Activated naive CD4-positive, alpha-beta T cell treated with anti-CD3 and anti-CD28 coated beads for 36 hours (primary cell): ENCODE results near the gene SIK3. TPM values are rescaled to one million over a fixed set of nuclear protein-coding genes. Genes with fewer than 3 reads are reported as not detected.
"Not testable (repeated sequence)": the region's sequence is repeated elsewhere in the genome, so short reads cannot be mapped to it uniquely, and the experiment has no call there.

Experiments used
- CTCF ChIA-PET: fragments of 350-600 bp; sonication (Branson Sonifier 250); formaldehyde crosslinking; loops from one replicate; lab custom pipeline; 2021; ENCODE audit warnings: antibody characterized with exemption; lab: Charles Lee
- DNase-seq: peaks from one replicate; pipeline ENCODE4 v3.0.0-alpha.2; 2020
- H3K27ac Mint-ChIP-seq: one replicate; pipeline ENCODE4 v1.8.0; 2021; ENCODE audit warnings: mild to moderate bottlenecking, mixed read lengths
- H3K27me3 Mint-ChIP-seq: one replicate; pipeline ENCODE4 v1.8.0; 2021; ENCODE audit warnings: low read depth, mixed read lengths
- H3K36me3 Mint-ChIP-seq: one replicate; pipeline ENCODE4 v1.8.0; 2021; ENCODE audit warnings: low read depth, mixed read lengths
- H3K4me1 Mint-ChIP-seq: one replicate; pipeline ENCODE4 v1.8.0; 2021; ENCODE audit warnings: low read depth, mixed read lengths
- H3K4me3 Mint-ChIP-seq: one replicate; pipeline ENCODE4 v1.8.0; 2021; ENCODE audit warnings: mild to moderate bottlenecking, moderate library complexity, mixed read lengths
- H3K9me3 Mint-ChIP-seq: one replicate; pipeline ENCODE4 v1.8.0; 2021; ENCODE audit warnings: mixed read lengths
- intact Hi-C: fragments of 100-400 bp; cut with micrococcal nuclease; formaldehyde crosslinking; loops from one replicate; pipeline ENCODE4 v1.15.1; 2023
- total RNA-seq, 2 experiments: library from RNA; stranded (reverse); gene quantifications; one replicate each; pipeline ENCODE4 v1.2.3, GENCODE V29; 2021

The SIK3 gene
- total RNA-seq: 10 to 100 TPM; 13.8 to 15.7 TPM

DNA sequence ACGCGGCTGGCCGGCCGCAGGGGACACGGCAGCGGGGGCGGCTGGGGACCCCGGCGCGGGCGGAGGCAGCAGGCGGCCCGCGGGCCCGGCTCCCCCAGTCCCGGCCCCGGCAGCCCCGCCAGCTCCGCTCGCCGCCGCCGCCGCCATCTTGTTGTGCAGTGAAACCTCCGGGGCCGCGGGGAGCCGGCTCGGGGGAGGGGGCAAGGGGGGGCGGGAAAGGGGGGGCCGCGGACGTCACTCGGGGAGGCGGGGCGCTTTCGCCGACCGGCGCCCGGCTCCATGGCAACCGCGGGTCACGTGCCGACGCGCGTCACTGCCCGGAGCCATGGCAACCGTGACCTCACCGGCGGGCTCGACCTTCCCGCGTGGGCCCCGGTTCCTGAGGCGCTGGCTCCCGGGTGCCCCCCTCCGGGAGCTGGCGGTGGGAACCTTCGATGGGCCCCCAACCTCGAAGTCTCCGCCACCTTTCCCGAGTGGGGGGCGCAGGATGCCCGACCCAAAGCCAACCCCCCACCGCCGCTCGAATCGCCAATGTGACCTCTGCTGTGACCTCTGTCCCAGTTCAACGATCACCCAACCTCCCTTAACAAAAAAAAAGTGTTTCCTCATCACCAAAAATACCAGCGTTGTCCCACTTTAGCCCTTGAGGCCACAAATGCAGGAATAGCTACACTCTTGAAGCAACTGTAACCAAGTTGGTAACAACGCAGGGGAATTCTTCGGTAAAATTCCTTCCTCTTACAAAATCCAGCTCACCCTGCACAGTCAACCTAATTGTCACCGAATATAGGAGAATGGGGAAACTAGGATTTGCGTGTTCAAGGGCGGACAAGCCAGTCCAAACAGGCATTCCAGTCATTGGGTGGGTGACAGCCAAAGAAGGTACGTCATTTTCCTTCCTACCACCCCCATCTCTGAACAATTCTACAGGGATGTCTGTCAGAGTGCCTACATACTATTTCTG lies at the start of gene SIK3:
SIK3 (minus strand) TSS at position 160 of the 964 bp plus-strand sequence; CDS start at position 147, 13 bp downstream.
- Mint-ChIP-seq H3K4me3 (peak within 1 kb of the TSS; percentile 97), H3K36me3 (no peaks in the 10 kb centered on the region), H3K4me1 (peaks cover 47% of the 10 kb centered on the region), H3K27ac (peak within 1 kb of the TSS; percentile 89), H3K9me3 (no peaks in the 10 kb centered on the region), H3K27me3 (no peaks in the 10 kb centered on the region)
- intact Hi-C loops: loop anchor here (1.0 to 10.0 kb wide), 5 partner anchors 218 to 1126 kb away; partner anchors contain the start of genes BUD13, JAML and ZPR1
- DNase-seq: peak; percentile 90
- CTCF ChIA-PET: interaction anchor here (0.7 to 2.8 kb wide), 15 partner anchors 16 to 360 kb away, joined by 3 to 11 read pairs (median 4); partner anchors contain the start of gene APOA5

DNA sequence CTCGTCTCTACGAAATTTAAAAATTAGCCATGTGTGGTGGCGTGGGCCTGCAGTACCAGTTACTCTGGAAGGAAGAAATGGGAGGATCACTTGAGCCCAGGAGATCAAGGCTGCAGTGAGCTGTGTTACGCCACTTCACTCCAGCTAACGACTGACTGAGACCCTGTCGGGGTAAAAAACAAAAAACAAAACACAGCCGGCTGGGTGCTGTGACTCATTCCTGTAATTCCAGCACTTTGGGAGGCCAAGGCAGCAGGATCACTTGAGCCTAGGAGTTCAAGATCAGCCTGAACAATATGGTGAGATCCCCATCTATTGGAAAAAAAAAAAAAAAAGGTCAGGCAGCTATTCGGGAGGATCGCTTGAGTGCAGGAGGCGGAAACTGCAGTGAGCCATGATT lies 48.3 kb upstream of the SIK3 start:
- no peak overlapping the region for H3K27ac Mint-ChIP-seq
- H3K27me3 Mint-ChIP-seq: no peaks in the 10 kb centered on the region
- DNase-seq: no peak
- H3K36me3 Mint-ChIP-seq: peaks cover 14% of the 10 kb centered on the region
- CTCF ChIA-PET: interaction anchor here (0.6 to 2.9 kb wide), 3 partner anchors 34 to 356 kb away, joined by 3 to 13 read pairs (median 3); partner anchors contain the start of gene APOA5
- H3K4me1 Mint-ChIP-seq: peaks cover 45% of the 10 kb centered on the region
- intact Hi-C loops: loop anchor here (10.0 kb wide), 1 partner anchor 178 kb away; the partner anchor contains the start of gene CEP164
- H3K9me3 Mint-ChIP-seq: no peaks in the 10 kb centered on the region
- peak overlapping the region; percentile 95 for H3K4me3 Mint-ChIP-seq

DNA sequence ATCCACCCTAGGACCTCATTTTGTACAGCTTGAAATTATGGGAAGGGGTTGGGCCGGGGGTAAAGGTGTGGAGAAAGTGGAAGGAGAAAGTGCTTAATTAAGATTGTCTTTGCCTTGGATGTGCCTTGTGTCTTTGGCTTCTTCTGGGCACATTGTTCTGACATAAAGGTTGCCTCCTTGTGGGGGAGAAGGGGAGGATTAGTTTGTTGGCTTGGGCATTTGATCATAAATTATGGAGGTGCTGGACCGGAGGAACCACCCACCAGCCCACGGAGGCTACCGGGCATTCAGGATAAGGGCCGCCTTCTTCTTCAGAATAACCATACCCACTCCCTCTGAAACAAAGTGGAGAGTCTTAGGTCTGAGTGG lies 47.1 kb upstream of the SIK3 start:
- H3K27ac Mint-ChIP-seq: peak overlapping the region; percentile 90
- DNase-seq: peak; percentile 15
- intact Hi-C loops: loop anchor here (10.0 kb wide), 1 partner anchor 179 kb away; the partner anchor contains the start of gene CEP164
- H3K9me3 Mint-ChIP-seq: no peaks in the 10 kb centered on the region
- H3K36me3 Mint-ChIP-seq: peaks cover 14% of the 10 kb centered on the region
- H3K4me1 Mint-ChIP-seq: peaks cover 40% of the 10 kb centered on the region
- peak overlapping the region; percentile 95 for H3K4me3 Mint-ChIP-seq
- CTCF ChIA-PET: interaction anchor here (1.0 to 2.0 kb wide), 5 partner anchors 11 to 85 kb away, joined by 5 to 6 read pairs (median 5); no protein-coding TSS in a partner anchor
- H3K27me3 Mint-ChIP-seq: no peaks in the 10 kb centered on the region

DNA sequence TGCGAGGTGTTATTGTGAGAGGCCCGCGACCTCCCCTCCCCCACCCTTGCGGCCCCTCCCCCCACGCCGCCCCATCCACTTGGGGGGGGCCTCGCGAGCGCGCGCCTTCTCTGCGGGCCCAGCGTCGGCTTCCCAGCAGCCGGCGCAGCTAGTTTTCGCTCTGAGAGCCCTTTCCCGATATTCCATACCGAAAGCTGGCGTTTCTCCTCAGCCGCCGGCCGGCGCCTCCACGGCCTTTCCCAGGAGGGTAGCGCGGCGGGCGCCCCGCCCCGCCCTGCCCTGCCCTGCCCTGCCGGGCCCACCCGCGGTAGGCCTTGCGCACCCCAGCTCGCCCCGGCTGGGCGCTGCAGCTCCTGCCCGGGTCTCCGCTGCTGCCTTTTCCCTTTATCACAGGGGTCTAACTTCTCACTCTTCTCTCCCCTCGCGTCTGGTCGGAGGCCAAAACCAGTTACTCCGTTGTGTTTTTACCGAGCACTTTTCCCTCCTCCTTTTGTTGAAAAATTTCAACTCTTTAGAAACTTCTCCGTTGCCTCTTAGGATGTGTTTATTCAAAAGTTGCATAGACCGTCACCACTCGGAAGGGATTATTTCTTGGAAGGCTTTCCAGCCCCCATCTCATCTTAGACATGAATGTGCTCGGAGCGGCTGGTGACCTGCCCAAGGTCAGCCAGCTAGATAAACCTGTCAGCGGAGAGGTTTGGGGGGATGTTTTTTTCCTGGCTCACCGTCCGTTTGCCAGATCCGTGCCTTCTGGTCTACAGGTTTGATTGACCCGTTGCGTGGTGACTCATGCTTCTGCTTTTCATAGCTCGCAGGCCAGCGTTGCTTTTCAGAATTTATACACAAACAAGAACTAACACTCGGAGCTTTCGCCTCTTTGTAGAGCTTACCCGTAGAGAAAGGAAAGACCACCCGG lies 46.5 kb upstream of the SIK3 start:
- CTCF ChIA-PET: interaction anchor here (0.7 to 2.7 kb wide), 11 partner anchors 12 to 309 kb away, joined by 3 to 6 read pairs (median 5); partner anchors contain the start of gene PCSK7
- Mint-ChIP-seq H3K9me3 (no peaks in the 10 kb centered on the region), H3K4me3 (peak overlapping the region; percentile 95), H3K4me1 (peaks cover 39% of the 10 kb centered on the region), H3K36me3 (peaks cover 14% of the 10 kb centered on the region), H3K27ac (peak overlapping the region; percentile 90), H3K27me3 (no peaks in the 10 kb centered on the region)
- intact Hi-C loops: loop anchor here (1.0 to 10.0 kb wide), 4 partner anchors 34 to 371 kb away; partner anchors contain the start of genes CEP164 and SIDT2
- DNase-seq: peak; percentile 48

DNA sequence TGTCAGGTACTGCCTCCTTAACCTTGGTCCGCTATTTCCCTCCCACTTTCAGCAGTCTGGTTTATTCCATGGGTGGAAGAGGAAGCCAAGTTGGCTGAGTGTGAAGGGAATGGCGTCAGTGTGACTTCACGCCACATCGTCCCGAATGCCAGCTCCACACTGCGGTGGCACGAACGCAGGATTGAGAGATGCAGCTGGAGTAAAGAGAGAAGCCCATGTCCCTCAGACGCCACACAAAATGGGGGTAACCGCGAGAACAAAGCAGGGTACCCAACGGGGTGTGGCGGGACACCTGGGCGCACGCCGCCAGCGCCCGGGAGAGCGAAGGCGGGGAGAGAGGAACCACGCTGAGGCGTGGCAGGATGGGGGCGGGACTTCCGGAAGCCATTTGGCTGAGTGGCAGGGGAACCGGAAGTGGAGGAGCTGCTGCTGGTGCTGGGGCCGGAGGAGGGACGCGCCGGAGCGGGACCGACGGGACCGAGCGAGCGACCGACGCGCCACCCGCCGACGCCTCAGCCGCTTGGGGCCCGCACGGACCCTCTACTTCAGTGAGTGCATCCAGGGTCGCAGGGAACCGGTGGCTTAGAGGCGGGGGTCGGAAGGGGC lies 45.7 kb upstream of the SIK3 start, which contains the start of gene PAFAH1B2:
PAFAH1B2 (plus strand) TSS at position 417 of the 606 bp plus-strand sequence. CDS start 8,161 bp downstream, outside the sequence.
- peaks cover 37% of the 10 kb centered on the region for H3K4me1 Mint-ChIP-seq
- intact Hi-C loops: loop anchor here (1.0 to 10.0 kb wide), 4 partner anchors 34 to 371 kb away; partner anchors contain the start of genes CEP164 and SIDT2
- H3K36me3 Mint-ChIP-seq: peaks cover 13% of the 10 kb centered on the region
- H3K27ac Mint-ChIP-seq: peak within 1 kb of the TSS; percentile 91
- peak; percentile 98 for DNase-seq
- H3K27me3 Mint-ChIP-seq: no peaks in the 10 kb centered on the region
- no peaks in the 10 kb centered on the region for H3K9me3 Mint-ChIP-seq
- CTCF ChIA-PET: interaction anchor here (0.6 to 2.7 kb wide), 7 partner anchors 21 to 308 kb away, joined by 3 to 6 read pairs (median 5); partner anchors contain the start of gene PCSK7
- H3K4me3 Mint-ChIP-seq: peak within 1 kb of the TSS; percentile 95

DNA sequence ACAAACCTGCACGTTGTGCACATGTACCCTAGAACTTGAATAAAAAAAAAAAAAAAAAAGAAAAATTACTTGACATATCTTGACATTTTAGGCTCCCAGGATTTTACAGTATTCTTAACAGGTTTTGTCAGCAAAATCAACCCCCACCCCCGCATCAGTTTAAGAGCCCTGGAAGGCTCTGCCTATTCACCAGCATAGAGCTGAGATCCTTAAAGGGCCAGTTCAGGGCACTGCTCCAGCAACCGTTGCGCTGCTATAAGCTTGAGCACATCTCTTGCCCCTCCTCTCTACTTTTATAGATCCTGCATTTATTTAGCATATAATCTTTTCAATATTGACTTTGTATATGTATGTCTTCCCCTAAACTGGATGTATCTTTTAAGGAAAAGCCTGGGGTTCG lies 45.2 kb upstream of the SIK3 start:
- CTCF ChIA-PET: interaction anchor here (0.6 to 2.7 kb wide), 4 partner anchors 20 to 307 kb away, joined by 3 to 6 read pairs (median 6); partner anchors contain the start of gene PCSK7
- Mint-ChIP-seq H3K27ac (peak overlapping the region; percentile 91), H3K9me3 (no peaks in the 10 kb centered on the region), H3K4me3 (peak overlapping the region; percentile 95), H3K4me1 (peaks cover 35% of the 10 kb centered on the region), H3K36me3 (peaks cover 11% of the 10 kb centered on the region), H3K27me3 (no peaks in the 10 kb centered on the region)
- peak; percentile 47 for DNase-seq
- intact Hi-C loops: loop anchor here (10.0 kb wide), 1 partner anchor 181 kb away; the partner anchor contains the start of gene CEP164

DNA sequence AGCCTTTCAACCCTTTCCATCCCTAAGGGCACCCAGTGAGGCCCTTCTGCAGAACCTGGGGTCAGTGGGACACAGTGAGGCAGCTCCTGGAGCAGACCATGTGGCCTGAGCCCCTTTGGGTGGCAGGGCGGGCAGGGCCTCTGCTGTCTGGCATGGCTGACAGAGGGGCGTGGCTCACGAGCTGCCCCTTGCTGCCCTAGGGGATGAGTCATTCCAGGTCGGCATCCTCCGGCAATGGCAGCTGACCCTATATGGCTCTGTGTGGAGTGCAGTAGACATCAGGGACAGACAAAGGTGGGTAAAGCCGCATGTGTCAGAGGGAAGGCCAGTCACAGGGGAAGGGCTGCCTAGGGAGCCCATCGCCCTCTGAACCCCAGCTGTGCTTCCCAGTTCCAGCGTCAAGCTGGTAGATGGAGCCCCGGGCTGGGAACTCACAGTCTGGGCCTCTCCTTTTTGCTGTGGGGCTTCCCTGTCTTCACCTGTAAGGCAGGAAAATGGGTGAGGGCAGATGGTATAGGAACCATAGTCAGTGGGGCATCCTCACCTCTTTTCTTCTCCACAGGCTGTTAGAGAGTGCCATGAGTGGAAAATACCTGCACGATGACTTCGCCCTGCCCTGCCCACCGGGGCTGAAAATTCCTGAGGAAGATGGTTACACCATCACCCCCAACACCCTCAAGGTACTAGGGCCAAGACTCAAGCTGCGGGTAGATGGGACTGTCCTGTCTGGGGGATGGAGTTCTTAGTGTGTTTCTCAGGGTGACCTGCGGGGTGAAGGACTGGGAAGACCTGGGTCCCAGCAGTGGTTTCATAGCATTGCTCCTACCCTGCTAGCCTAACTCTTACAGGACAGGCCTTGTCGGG lies 39.2 kb upstream of the SIK3 start:
- DNase-seq, H3K4me3 Mint-ChIP-seq, H3K4me1 Mint-ChIP-seq, H3K27ac Mint-ChIP-seq, H3K27me3 Mint-ChIP-seq, H3K9me3 Mint-ChIP-seq, H3K36me3 Mint-ChIP-seq, CTCF ChIA-PET, intact Hi-C loops: not testable (repeated sequence)

DNA sequence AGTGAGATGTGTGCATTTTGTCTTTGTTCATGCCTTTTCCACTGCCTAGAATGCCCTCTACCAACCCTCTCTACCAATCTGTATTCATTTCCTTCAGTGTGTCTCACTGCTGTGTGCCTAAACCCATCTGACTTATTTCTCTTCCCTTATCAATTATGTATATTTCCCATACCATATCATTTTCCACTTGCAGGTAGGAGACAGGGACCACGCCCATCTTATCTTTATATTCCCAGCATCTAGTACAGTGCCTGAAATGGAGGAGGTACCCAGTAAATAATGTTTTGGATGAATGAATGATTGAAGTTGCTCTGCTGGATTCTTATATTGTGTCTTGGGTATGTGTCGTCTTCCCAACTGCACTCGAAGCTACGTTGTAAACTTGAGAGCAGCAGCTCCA lies 36.8 kb upstream of the SIK3 start:
- H3K4me3 Mint-ChIP-seq, DNase-seq, H3K9me3 Mint-ChIP-seq, CTCF ChIA-PET, H3K36me3 Mint-ChIP-seq, H3K27me3 Mint-ChIP-seq, H3K4me1 Mint-ChIP-seq, H3K27ac Mint-ChIP-seq: not testable (repeated sequence)
- intact Hi-C loops: loop anchor here (5.0 kb wide), 1 partner anchor 72 kb away; no protein-coding TSS in a partner anchor

DNA sequence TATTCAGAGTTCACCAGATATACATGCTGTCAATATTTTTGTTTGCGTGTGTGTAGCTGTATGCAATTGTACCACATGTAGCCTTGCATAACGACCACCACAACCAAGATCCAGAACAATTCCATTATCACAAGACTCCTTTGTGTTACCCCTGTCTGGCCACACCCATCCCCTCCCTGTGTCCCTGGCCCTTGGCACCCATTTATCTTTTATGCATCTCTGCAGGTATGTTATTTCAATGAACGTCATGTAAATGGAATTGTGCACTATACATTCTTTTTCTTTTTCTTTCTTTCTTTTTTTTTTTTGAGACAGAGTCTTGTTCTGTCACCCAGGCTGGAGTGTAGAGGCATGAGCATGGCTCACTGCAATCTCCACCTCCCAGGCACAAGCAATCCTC lies 36.2 kb upstream of the SIK3 start:
- CTCF ChIA-PET: interaction anchor here (1.0 to 1.1 kb wide), 2 partner anchors 254 to 267 kb away, joined by 3 to 4 read pairs; no protein-coding TSS in a partner anchor
- Mint-ChIP-seq H3K4me1 (no peaks in the 10 kb centered on the region), H3K36me3 (no peaks in the 10 kb centered on the region), H3K4me3 (no peak overlapping the region), H3K27ac (no peak overlapping the region), H3K27me3 (no peaks in the 10 kb centered on the region), H3K9me3 (no peaks in the 10 kb centered on the region)
- DNase-seq: no peak
- intact Hi-C loops: loop anchor here (5.0 kb wide), 1 partner anchor 73 kb away; no protein-coding TSS in a partner anchor

DNA sequence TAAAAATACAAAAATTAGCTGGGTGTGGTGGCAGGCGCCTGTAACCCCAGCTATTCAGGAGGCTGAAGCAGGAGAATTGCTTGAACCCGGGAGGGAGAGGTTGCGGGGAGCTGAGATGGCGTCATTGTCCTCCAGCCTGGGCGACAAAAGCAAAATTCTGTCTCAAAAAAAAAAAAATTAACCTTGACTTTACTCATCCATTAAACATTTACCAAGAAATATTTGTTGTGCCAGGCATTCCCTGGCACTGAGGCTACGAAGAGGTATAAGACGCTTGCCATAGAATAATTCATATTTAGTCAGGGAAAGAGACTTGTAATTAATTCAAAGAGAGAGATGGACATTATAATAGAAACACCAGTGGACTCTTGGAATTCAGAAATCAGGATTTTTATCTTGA lies 32.7 kb upstream of the SIK3 start:
- no peaks in the 10 kb centered on the region for H3K27me3 Mint-ChIP-seq
- CTCF ChIA-PET: interaction anchor here (0.6 kb wide), 1 partner anchor 14 kb away, joined by 6 read pairs; no protein-coding TSS in a partner anchor

More for the DNA sequence above, 32.7 kb upstream of the SIK3 start:
- no peak for DNase-seq
- intact Hi-C loops: loop anchor here (5.0 kb wide), 1 partner anchor 76 kb away; no protein-coding TSS in a partner anchor
- no peaks in the 10 kb centered on the region for H3K36me3 Mint-ChIP-seq
- no peaks in the 10 kb centered on the region for H3K4me1 Mint-ChIP-seq
- no peak overlapping the region for H3K27ac Mint-ChIP-seq
- no peak overlapping the region for H3K4me3 Mint-ChIP-seq
- H3K9me3 Mint-ChIP-seq: no peaks in the 10 kb centered on the region
